ENCODE measurements around the gene VTI1A. TPM values are rescaled to one million over a fixed set of nuclear protein-coding genes. Genes with fewer than 3 reads are reported as not detected.

VTI1A gene
- total RNA-seq (2022; extraction: Qiagen RNA extraction; ENCODE audit: low read depth): 10.5 to 15.2 TPM (median 13.4 TPM) in 5 replicates

DNA sequence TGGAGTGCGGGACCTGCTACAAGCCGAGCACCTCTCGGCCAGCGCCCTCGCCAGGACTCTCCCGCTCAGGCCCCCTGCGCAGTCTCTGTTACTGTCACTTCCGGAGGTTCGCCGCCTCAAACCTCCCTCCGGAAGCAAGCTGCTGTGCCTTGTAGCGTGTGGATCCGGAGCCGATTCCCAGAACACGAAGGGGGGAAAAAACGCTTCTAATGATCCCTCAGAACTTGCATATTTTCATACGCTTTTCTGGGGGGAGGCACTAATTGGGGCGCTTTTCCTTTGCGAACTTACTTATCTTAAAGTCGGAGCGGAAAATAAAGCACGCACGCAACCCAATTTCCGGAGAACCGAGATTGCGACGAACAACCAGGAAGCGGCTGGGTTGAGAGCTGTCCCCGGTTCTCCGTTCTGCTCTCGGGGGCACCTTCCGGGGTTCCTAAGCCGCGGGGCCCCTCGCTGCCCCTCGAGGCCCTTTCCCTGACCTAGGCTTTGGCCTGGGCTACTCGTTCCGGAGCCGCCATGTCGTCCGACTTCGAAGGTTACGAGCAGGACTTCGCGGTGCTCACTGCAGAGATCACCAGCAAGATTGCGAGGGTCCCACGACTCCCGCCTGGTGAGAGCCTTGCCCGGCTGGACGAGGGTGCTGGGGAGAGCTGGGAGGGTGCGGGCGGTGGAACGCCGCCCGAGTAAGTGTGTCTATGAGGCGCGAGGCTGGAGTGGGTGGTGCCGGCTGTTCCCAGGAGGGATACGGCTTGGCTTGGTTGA, at the start of gene VTI1A, which contains the start of gene ZDHHC6:
TSS of gene VTI1A (plus strand) at position 361 of the 765 bp plus-strand sequence. CDS start at position 520, 159 bp downstream.
TSS of gene ZDHHC6 (minus strand) at position 60 of the 765 bp plus-strand sequence. CDS start 1,478 bp downstream, outside the sequence.

Other genes starting within 250 kb of the VTI1A start
- gene TECTB, start 163.8 kb upstream of the VTI1A start, total RNA-seq (2022; extraction: Qiagen RNA extraction; ENCODE audit: low read depth): not detected in 5 replicates
- 0.10 to 0.39 TPM (median 0.26 TPM) in 5 replicates for gene ACSL5, start 73.1 kb upstream of the VTI1A start, total RNA-seq (2022; extraction: Qiagen RNA extraction; ENCODE audit: low read depth)
- 27.1 to 30.3 TPM (median 28.3 TPM) in 5 replicates for gene ZDHHC6, start 301 bp upstream of the VTI1A start, total RNA-seq (2022; extraction: Qiagen RNA extraction; ENCODE audit: low read depth)